OCI-LY1 (cell line): Measurements from ENCODE around the gene TMEM179.

Experiments
- H2AFZ ChIP-seq: fragments of 200-600 bp; sonication (generic), shearing (Covaris generic); 2 replicates; pipeline ENCODE4 v1.6.0; 2014; ENCODE audit warnings: antibody characterized with exemption, mild to moderate bottlenecking, low read length
- H3F3A ChIP-seq: fragments of 200-600 bp; sonication (generic), shearing (Covaris generic); 2 replicates; pipeline ENCODE4 v1.6.0; 2014; ENCODE audit warnings: mild to moderate bottlenecking, antibody characterized with exemption, low read length, moderate library complexity; ENCODE audit not compliant: insufficient read depth
- H3K27ac ChIP-seq: fragments of 200-600 bp; sonication (generic); 2 replicates; pipeline ENCODE4 v1.5.1; 2014; ENCODE audit warnings: low read length, mixed run types, mild to moderate bottlenecking, low read depth; ENCODE audit not compliant: poor library complexity, severe bottlenecking
- H3K27me3 ChIP-seq: fragments of 200-600 bp; sonication (generic); 2 replicates; pipeline ENCODE4 v1.6.0; 2014; ENCODE audit warnings: antibody characterized with exemption, mild to moderate bottlenecking, low read length, moderate library complexity; ENCODE audit not compliant: insufficient read depth
- H3K36me3 ChIP-seq: fragments of 200-600 bp; sonication (generic); 2 replicates; pipeline ENCODE4 v1.6.1; 2014; ENCODE audit warnings: mild to moderate bottlenecking, antibody characterized with exemption, low read length, moderate library complexity, mixed read lengths; ENCODE audit not compliant: insufficient read depth
- H3K4me1 ChIP-seq: fragments of 200-600 bp; sonication (generic); 2 replicates; pipeline ENCODE4 v1.5.1; 2014; ENCODE audit warnings: mild to moderate bottlenecking, low read length, moderate library complexity; ENCODE audit not compliant: insufficient read depth, severe bottlenecking
- H3K4me2 ChIP-seq: fragments of 200-600 bp; sonication (generic), shearing (Covaris generic); 2 replicates; pipeline ENCODE4 v1.6.1; 2014; ENCODE audit warnings: low read length
- H3K4me3 ChIP-seq: fragments of 200-600 bp; sonication (generic); 2 replicates; pipeline ENCODE4 v1.5.1; 2014; ENCODE audit warnings: low read length, low read depth, mild to moderate bottlenecking, mixed read lengths; ENCODE audit not compliant: poor library complexity, severe bottlenecking
- H3K79me2 ChIP-seq: fragments of 200-600 bp; shearing (Covaris generic); 2 replicates; pipeline ENCODE4 v1.6.1; 2016; ENCODE audit warnings: mixed run types, low read length, mixed read lengths; ENCODE audit not compliant: insufficient read depth
- H3K9ac ChIP-seq: fragments of 200-600 bp; sonication (generic), shearing (Covaris generic); 2 replicates; pipeline ENCODE4 v1.6.1; 2014; ENCODE audit warnings: mild to moderate bottlenecking, low read length, mixed read lengths
- H3K9me2 ChIP-seq: fragments of 200-600 bp; sonication (generic), shearing (Covaris generic); 2 replicates; pipeline ENCODE4 v1.6.1; 2014; ENCODE audit warnings: low read depth, mild to moderate bottlenecking, low read length, mixed read lengths
- H3K9me3 ChIP-seq: fragments of 200-600 bp; shearing (Covaris generic); 2 replicates; pipeline ENCODE4 v1.6.1; 2014; ENCODE audit warnings: low read length, mixed read lengths
- H4K20me1 ChIP-seq: fragments of 200-600 bp; sonication (generic), shearing (Covaris generic); 2 replicates; pipeline ENCODE4 v1.6.0; 2016; ENCODE audit warnings: mild to moderate bottlenecking, low read length; ENCODE audit not compliant: insufficient read depth
- EZH2 ChIP-seq: fragments of 200-600 bp; sonication (generic), shearing (Covaris generic); IDR thresholded peaks from 2 replicates; pipeline ENCODE4 v1.8.0; 2017; ENCODE audit warnings: borderline replicate concordance, mixed run types, mild to moderate bottlenecking, antibody characterized with exemption, low read length, moderate library complexity, mixed read lengths
- TF ChIP-seq, protein P1 (sequence below): fragments of 200-600 bp; sonication (generic), shearing (Covaris generic); IDR thresholded peaks from 2 replicates; pipeline ENCODE4 v1.5.1; 2017; ENCODE audit warnings: mild to moderate bottlenecking, antibody characterized with exemption, low read length, moderate library complexity, mixed read lengths

The TMEM179 gene

GRCh38 chr14:104556256-104557021 lies 48.1 kb downstream of the TMEM179 start:
- no peaks in the 10 kb centered on the region for H3K36me3 ChIP-seq
- H3K9ac ChIP-seq = no peak overlapping the region
- H3K79me2 ChIP-seq = no peaks in the 10 kb centered on the region
- no peak overlapping the region for H3K4me3 ChIP-seq
- TF ChIP-seq EZH2 = no peak
- TF ChIP-seq, protein P1, sequence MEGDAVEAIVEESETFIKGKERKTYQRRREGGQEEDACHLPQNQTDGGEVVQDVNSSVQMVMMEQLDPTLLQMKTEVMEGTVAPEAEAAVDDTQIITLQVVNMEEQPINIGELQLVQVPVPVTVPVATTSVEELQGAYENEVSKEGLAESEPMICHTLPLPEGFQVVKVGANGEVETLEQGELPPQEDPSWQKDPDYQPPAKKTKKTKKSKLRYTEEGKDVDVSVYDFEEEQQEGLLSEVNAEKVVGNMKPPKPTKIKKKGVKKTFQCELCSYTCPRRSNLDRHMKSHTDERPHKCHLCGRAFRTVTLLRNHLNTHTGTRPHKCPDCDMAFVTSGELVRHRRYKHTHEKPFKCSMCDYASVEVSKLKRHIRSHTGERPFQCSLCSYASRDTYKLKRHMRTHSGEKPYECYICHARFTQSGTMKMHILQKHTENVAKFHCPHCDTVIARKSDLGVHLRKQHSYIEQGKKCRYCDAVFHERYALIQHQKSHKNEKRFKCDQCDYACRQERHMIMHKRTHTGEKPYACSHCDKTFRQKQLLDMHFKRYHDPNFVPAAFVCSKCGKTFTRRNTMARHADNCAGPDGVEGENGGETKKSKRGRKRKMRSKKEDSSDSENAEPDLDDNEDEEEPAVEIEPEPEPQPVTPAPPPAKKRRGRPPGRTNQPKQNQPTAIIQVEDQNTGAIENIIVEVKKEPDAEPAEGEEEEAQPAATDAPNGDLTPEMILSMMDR = no peak
- H3K27me3 ChIP-seq = peaks cover 6% of the 10 kb centered on the region; the same call in 1 of the 2 replicates
- H3K9me2 ChIP-seq = no peaks in the 10 kb centered on the region
- no peaks in the 10 kb centered on the region for H3F3A ChIP-seq
- no peak overlapping the region for H3K4me2 ChIP-seq
- H3K9me3 ChIP-seq = no peaks in the 10 kb centered on the region
- H4K20me1 ChIP-seq = no peaks in the 10 kb centered on the region
- no peak overlapping the region for H3K27ac ChIP-seq
- H2AFZ ChIP-seq = no peak overlapping the region
- no peaks in the 10 kb centered on the region for H3K4me1 ChIP-seq

- no peaks in the 10 kb centered on the region for H3K9me2 ChIP-seq
- no peak overlapping the region for H3K27ac ChIP-seq
- no peak overlapping the region for H2AFZ ChIP-seq
- no peaks in the 10 kb centered on the region for H4K20me1 ChIP-seq
- H3K4me2 ChIP-seq = no peak overlapping the region
- peaks cover 6% of the 10 kb centered on the region for H3K27me3 ChIP-seq
- H3K9ac ChIP-seq = no peak overlapping the region
- H3K79me2 ChIP-seq = no peaks in the 10 kb centered on the region
- H3K4me3 ChIP-seq = no peak overlapping the region
- no peaks in the 10 kb centered on the region for H3F3A ChIP-seq
- H3K4me1 ChIP-seq = no peaks in the 10 kb centered on the region
- no peaks in the 10 kb centered on the region for H3K36me3 ChIP-seq
- H3K9me3 ChIP-seq = no peaks in the 10 kb centered on the region
- no peak for TF ChIP-seq EZH2
- TF ChIP-seq, protein P1 = no peak
Observed at GRCh38 chr14:104555430-104556255, 48.9 kb downstream of the TMEM179 start.

- no peaks in the 10 kb centered on the region for H3K4me1 ChIP-seq
- no peak overlapping the region for H3K9ac ChIP-seq
- H3K36me3 ChIP-seq = no peaks in the 10 kb centered on the region
- H3K27me3 ChIP-seq = peaks cover 10% of the 10 kb centered on the region
- H4K20me1 ChIP-seq = no peaks in the 10 kb centered on the region
- no peaks in the 10 kb centered on the region for H3K9me3 ChIP-seq
- TF ChIP-seq, protein P1 = no peak
- no peak for TF ChIP-seq EZH2
- H3K27ac ChIP-seq = no peak overlapping the region
- H3K4me3 ChIP-seq = no peak overlapping the region
- H3K9me2 ChIP-seq = no peaks in the 10 kb centered on the region
- H3F3A ChIP-seq = no peaks in the 10 kb centered on the region
- no peaks in the 10 kb centered on the region for H3K79me2 ChIP-seq
- no peak overlapping the region for H3K4me2 ChIP-seq
- no peak overlapping the region for H2AFZ ChIP-seq
Observed at GRCh38 chr14:104554608-104555429, 49.8 kb downstream of the TMEM179 start.
